Mucosa of gallbladder (tissue), 1 donor: ENCODE data around the gene HDAC5. TPM values are rescaled to one million over a fixed set of nuclear protein-coding genes. Genes with fewer than 3 reads are reported as not detected.
"Not testable (repeated sequence)": the region's sequence is repeated elsewhere in the genome, so short reads cannot be mapped to it uniquely, and the experiment has no call there.

Source experiments
- DNase-seq: peaks from one replicate; pipeline ENCODE4 v3.0.0-alpha.2; 2020; ENCODE audit warnings: low spot score
- total RNA-seq: library from RNA; stranded (reverse); gene quantifications from one replicate; pipeline ENCODE4 v1.2.1, GENCODE V29; 2021
- donor health status: DM: no; HTN: no; CAD: no.

Gene HDAC5
- total RNA-seq, 1 donor from 2014 or later, result 87.4 TPM

GRCh38 chr17:44133918-44134476, 10.6 kb upstream of the HDAC5 start:
- no peak for DNase-seq

GRCh38 chr17:44132275-44132821, 8.9 kb upstream of the HDAC5 start:
- DNase-seq, result no peak

GRCh38 chr17:44131372-44131771, 7.9 kb upstream of the HDAC5 start:
- DNase-seq, result not testable (repeated sequence)

GRCh38 chr17:44130693-44131349, 7.4 kb upstream of the HDAC5 start:
- DNase-seq, result peak; percentile 40

DNA sequence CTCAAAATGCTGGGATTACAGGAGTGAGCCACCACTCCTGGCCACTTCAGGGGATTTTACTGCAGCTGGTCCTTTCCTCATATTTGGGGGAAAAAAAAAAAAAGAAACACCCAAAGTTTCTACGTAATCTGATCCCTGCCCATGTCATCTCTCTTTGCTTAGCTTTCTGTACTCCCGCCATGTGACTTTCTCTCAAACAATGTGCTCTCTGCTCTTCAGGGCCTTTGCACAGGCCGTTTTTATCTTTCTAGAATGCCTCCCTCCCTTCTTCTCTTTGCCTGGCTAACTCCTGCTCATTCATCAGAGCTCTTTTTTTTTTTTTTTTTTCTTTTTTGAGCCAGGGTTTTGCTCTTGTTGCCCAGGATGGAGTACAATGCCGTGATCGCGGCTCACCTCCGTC, 4.9 kb upstream of the HDAC5 start:
- DNase-seq, result no peak

DNA sequence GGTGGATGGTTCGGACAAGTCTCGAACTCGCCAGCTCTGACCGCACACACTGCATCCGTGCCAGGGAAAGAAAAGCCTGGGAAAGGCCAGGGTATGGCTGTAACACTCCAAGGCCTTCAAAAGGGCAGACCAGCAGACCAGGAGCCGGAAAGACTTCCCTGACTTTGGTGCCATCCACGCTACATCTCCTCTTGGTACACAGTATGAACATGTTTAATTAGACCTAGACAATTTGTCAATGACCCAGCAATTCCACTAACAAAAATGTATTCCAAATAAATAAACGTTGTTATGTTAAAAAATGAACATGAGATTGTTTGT, 637 bp upstream of the HDAC5 start:
- no peak for DNase-seq

GRCh38 chr17:44122816-44123355, 555 bp downstream of the HDAC5 start:
- no peak for DNase-seq

GRCh38 chr17:44121997-44122815, 1.2 kb downstream of the HDAC5 start:
- no peak for DNase-seq

GRCh38 chr17:44120851-44121605, 2.4 kb downstream of the HDAC5 start:
- no peak for DNase-seq

DNA sequence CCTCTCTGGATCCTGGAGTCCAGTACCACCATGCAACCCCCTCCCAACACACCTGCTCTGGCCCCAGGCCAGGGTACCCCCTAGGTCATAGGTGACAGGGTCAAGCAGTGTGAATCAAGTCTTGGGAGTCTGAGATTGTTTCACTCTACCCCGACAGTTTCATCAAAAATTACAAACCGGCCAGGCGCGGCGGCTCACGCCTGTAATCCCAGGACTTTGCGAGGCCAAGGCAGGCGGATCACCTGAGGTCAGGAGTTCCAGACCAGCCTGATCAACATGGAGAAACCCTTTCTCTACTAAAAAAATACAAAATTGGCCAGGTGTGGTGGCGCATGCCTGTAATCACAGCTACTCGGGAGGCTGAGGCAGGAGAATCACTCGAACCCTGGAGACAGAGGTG, 3.2 kb downstream of the HDAC5 start:
- not testable (repeated sequence) for DNase-seq

GRCh38 chr17:44119798-44120197, 3.6 kb downstream of the HDAC5 start:
- no peak for DNase-seq

DNA sequence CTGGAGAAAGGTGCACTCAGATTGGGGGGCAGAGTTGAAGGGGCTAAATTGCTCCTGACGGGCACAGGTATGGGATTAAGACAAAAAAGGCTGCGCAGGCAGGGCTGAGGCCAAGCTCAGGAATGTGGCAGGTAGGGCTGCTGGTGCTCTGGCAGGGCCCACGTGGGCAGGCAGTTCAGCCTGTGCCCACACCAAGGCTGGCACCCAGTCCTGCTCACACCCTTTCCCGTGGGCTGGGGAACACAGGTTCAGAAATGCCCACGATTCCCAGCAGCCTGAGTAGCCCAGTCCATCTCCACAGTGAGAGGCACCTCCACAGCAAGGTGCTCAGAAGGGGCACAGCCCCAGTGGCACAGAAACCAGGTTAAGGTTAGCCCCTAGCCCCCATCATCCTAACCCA, 4.4 kb downstream of the HDAC5 start:
- no peak for DNase-seq

GRCh38 chr17:44118427-44119050, 4.9 kb downstream of the HDAC5 start:
- no peak for DNase-seq

DNA sequence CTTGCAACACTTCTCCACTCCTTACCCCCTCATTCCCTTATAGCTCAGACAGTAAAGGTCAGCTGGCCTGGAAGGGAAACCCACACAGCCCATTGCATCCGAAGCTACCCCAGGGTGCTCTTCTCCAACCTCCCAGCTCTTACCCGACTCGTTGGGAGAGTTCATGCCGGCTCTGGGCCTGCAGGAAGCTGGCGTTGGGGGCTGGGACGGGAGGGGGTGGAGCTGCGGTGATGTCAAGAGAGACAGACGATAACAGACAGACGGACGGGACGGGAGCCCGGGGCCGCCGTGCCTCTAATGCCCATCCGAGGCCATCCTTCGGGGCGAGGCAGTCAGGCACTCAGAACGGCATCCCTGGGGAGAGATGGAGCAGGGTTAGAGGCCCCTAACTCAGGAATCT, 6.1 kb downstream of the HDAC5 start:
- DNase-seq, result no peak

DNA sequence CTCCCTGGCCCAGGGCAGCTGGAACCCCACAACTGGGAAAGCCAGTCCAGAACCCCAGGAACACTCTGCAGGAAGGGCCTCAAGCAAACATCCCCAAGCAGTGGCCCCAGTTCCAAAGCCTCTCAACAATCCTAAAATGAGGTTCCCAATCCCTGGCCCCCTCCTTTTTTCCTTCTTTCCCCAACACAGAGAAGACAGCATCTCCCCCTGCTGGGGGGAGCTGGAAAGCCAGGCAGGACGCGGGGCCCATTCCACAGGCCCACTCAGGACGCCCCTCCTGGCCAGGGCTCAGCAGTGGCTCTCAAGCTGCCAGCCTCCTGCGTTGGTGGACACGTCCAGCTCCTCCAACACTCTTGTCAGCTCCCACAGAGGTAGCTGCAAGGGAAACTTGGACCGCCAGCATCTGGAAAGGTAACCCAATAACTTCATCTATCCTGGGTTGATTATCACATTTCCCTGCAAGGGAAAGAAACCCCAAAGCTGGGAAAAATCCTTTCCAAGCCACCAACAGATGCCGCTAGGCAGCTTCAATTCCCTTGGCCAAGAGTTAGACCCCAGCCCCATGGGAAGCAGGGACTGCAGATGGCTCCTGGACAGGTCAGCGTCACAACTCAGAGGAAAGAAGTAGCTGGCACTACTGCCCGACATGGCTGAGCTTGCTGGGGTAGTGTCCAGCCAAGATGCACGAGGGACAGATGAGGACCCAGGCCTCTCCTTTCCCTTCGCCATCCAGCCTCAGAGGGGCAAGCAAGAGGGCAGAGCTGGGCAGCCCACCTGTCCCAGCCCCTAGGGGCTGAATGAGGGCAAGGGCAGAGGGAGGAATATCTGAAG, 7.6 kb downstream of the HDAC5 start:
- DNase-seq, result no peak

- DNase-seq, result no peak
These were observed 9.3 kb downstream of the HDAC5 start for GRCh38 chr17:44113868-44114840.

GRCh38 chr17:44113382-44113781, 10.1 kb downstream of the HDAC5 start:
- DNase-seq, result no peak

GRCh38 chr17:44112284-44113280, 10.9 kb downstream of the HDAC5 start:
- no peak for DNase-seq
